B cell (primary cell): ENCODE measurements around the gene QKI. TPM values are rescaled to one million over a fixed set of nuclear protein-coding genes. Genes with fewer than 3 reads are reported as not detected.

Experiments used
- ATAC-seq: fragments of 200-7000 bp; cut with Tn5 transposase; one replicate; pipeline ENCODE4 v1.10.0; 2021; ENCODE audit warnings: low read depth, mild to moderate bottlenecking, moderate number of reproducible peaks, moderate library complexity
- CTCF ChIA-PET: fragments of 350-600 bp; sonication (Branson Sonifier 250); formaldehyde crosslinking; loops from one replicate; lab custom pipeline; 2021; ENCODE audit warnings: antibody characterized with exemption, inconsistent platforms; lab: Charles Lee
- POLR2A ChIA-PET: fragments of 350-600 bp; sonication (Branson Sonifier 250); formaldehyde crosslinking; loops from one replicate; lab custom pipeline; 2021; ENCODE audit warnings: antibody characterized with exemption; lab: Charles Lee
- DNase-seq: peaks from one replicate; pipeline ENCODE4 v3.0.0; 2013
- H2AFZ ChIP-seq: 2 replicates; pipeline ENCODE4 v1.6.1; 2012; ENCODE audit warnings: mild to moderate bottlenecking, low read depth, low read length; ENCODE audit not compliant: insufficient read depth, poor library complexity, severe bottlenecking
- H3K27ac ChIP-seq, 2 donors: 1 replicate in 1 of 2; 2 replicates in 1 of 2; pipeline ENCODE4 v1.5.1; 2012 to 2013; ENCODE audit warnings: low read length in 2 of 2, mild to moderate bottlenecking in 2 of 2, moderate library complexity in 1 of 2
- H3K27me3 ChIP-seq, 4 experiments: fragments of 200-600 bp in 1 of 4; sonication (generic) in 1 of 4; replicated peaks in 1 of 4; 1 replicate in 2 of 4; 2 replicates in 2 of 4; pipeline versions ENCODE4 v1.6.1 to v1.7.0; 2013 to 2016; ENCODE audit warnings: low read length in 3 of 4, mild to moderate bottlenecking in 2 of 4, mixed read lengths in 1 of 4, moderate library complexity in 1 of 4; ENCODE audit not compliant: insufficient read depth in 4 of 4, control insufficient read depth in 3 of 4; ENCODE audit errors: control extremely low read depth in 1 of 4
- H3K36me3 ChIP-seq, 2 experiments: replicated peaks in 1 of 2; 1 replicate in 1 of 2; 2 replicates in 1 of 2; pipeline versions ENCODE4 v1.6.1 to v1.7.1; 2013; ENCODE audit warnings: low read length in 1 of 2; ENCODE audit not compliant: insufficient read depth in 2 of 2, control insufficient read depth in 1 of 2; ENCODE audit errors: control extremely low read depth in 1 of 2, extremely low read depth in 1 of 2
- H3K4me1 ChIP-seq, 2 donors: fragments of 200-600 bp in 1 of 2; sonication (generic) in 1 of 2; 1 replicate in 1 of 2; 2 replicates in 1 of 2; pipeline versions ENCODE4 v1.5.1 to v1.6.1; 2013 to 2017; ENCODE audit warnings: low read length in 2 of 2; ENCODE audit not compliant: control insufficient read depth in 2 of 2, insufficient read depth in 2 of 2
- H3K4me2 ChIP-seq: replicated peaks from 2 replicates; pipeline ENCODE3; 2012; ENCODE audit warnings: mild to moderate bottlenecking, low read depth, low read length; ENCODE audit not compliant: poor library complexity, severe bottlenecking
- H3K4me3 ChIP-seq, 5 experiments: fragments of 200-600 bp in 1 of 5; sonication (generic) in 1 of 5; 1 replicate in 3 of 5; 2 replicates in 2 of 5; pipeline versions ENCODE4 v1.5.1 to v1.7.0; 2011 to 2016; ENCODE audit warnings: low read length in 4 of 5, mild to moderate bottlenecking in 4 of 5, low read depth in 2 of 5, control low read depth in 1 of 5, moderate library complexity in 1 of 5; ENCODE audit not compliant: insufficient read depth in 1 of 5; ENCODE audit errors: control extremely low read depth in 1 of 5, extremely low read depth in 1 of 5
- H3K79me2 ChIP-seq: fragments of 200-600 bp; sonication (generic); one replicate; pipeline ENCODE4 v1.6.0; 2016; ENCODE audit warnings: low read length; ENCODE audit not compliant: control insufficient read depth, insufficient read depth
- H3K9ac ChIP-seq: fragments of 200-600 bp; sonication (generic); 2 replicates; pipeline ENCODE4 v1.6.1; 2017; ENCODE audit warnings: mild to moderate bottlenecking, low read length, moderate library complexity
- H3K9me3 ChIP-seq, 3 donors: one replicate each; pipeline versions ENCODE4 v1.6.1 to v1.7.1; 2013; ENCODE audit warnings: low read length in 2 of 3; ENCODE audit not compliant: control insufficient read depth in 2 of 3, insufficient read depth in 1 of 3; ENCODE audit errors: control extremely low read depth in 1 of 3
- H4K20me1 ChIP-seq: 2 replicates; pipeline ENCODE4 v1.6.0; 2012; ENCODE audit warnings: mild to moderate bottlenecking, low read length; ENCODE audit not compliant: insufficient read depth, control insufficient read depth, poor library complexity, severe bottlenecking
- H3K27ac Mint-ChIP-seq: one replicate; pipeline ENCODE4 v1.8.0; 2021; ENCODE audit warnings: mixed read lengths
- H3K27me3 Mint-ChIP-seq: one replicate; pipeline ENCODE4 v1.8.0; 2021; ENCODE audit warnings: mixed read lengths
- H3K4me1 Mint-ChIP-seq: one replicate; pipeline ENCODE4 v1.8.0; 2021; ENCODE audit warnings: mixed read lengths
- H3K4me3 Mint-ChIP-seq: one replicate; pipeline ENCODE4 v1.8.0; 2021; ENCODE audit warnings: mixed read lengths
- H3K9me3 Mint-ChIP-seq: one replicate; pipeline ENCODE4 v1.8.0; 2022; ENCODE audit warnings: mixed read lengths; ENCODE audit not compliant: insufficient read depth
- EZH2 ChIP-seq: IDR thresholded peaks from 2 replicates; pipeline ENCODE4 v1.6.1; 2012; ENCODE audit warnings: borderline replicate concordance, low read depth, mild to moderate bottlenecking, moderate library complexity, low read length; ENCODE audit not compliant: insufficient read depth, poor library complexity, severe bottlenecking
- WGBS: methylation state at CpG from one replicate; pipeline ENCODE4 v1.1.5; 2013; ENCODE audit warnings: missing lambda C conversion rate; ENCODE audit not compliant: insufficient coverage; 5-methylcytosine and 5-hydroxymethylcytosine counted together
- intact Hi-C: fragments of 100-400 bp; cut with micrococcal nuclease; formaldehyde crosslinking; loops from one replicate; pipeline ENCODE4 v1.10.0; 2022
- polyA plus RNA-seq: library from polyadenylated mRNA; depleted of rRNA; stranded (reverse); fragments of >200 nt; gene quantifications from 2 replicates; pipeline ENCODE4 v1.2.3, GENCODE V29; 2012
- total RNA-seq, 2 donors: library from RNA; stranded (reverse); fragments of 120-200 nt in 1 of 2; gene quantifications; 1 replicate in 1 of 2; 2 replicates in 1 of 2; pipeline versions ENCODE4 v1.2.3 to v1.2.4, GENCODE V29; 2013 to 2022
- TF ChIP-seq, protein P1 (sequence below): fragments of 200-600 bp; IDR thresholded peaks from one replicate; pipeline ENCODE4 v1.8.0; 2022; ENCODE audit warnings: antibody characterized with exemption, mild to moderate bottlenecking

QKI gene
- total and polyA plus RNA-seq, 2 donors (not counting 1 experiment from before 2014, with no cell fraction given) = 38.8 to 79.5 TPM

DNA sequence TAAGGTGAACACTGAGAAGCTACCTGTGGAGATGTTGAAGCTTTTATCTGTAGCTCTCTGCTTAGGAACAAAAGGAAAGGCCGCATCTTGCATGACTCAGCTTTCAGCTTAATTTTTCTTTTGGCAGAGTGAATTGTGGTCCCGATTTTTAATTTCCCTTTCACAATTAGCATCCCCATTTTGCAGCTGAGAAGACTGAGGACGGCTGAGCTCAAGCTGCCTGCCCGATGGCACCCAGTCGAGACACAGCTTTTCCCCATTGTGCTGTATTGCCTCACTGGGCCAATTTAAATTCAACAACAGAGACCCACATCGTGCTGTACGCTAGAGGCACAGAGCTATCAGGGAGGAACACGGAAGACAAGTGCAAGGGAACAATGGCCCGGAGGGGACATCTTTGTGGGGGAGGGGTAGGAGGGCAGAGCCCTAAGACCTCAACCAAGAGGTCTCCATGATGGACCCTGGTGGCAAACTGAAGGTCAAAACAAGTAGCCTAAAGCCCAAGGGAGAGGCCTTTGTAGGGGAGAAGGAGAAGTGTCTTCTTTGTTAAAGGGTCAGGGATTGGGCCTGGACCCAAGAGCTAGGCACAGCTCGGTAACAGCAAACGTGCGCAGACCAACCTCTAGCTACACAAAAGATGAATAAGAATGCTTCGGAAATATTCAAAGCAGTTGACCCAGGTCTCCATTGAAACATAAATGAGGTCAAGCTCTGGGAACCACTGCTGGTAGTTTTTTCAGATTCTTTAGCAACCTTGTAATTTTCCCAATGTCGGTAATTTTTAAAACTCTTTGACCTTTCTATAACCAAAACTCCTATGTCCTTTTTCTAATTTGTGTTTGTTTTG, 13.3 kb upstream of the QKI start:
- 87% methylated on average over 9 of the region's 14 CpGs for WGBS
- ATAC-seq = no peak
- POLR2A ChIA-PET = no interaction called here
- peaks cover 12 to 18% of the 10 kb centered on the region in 2 donors for H3K4me1 ChIP-seq
- intact Hi-C loops = no loop called here
- Mint-ChIP-seq H3K27ac (no peak overlapping the region), H3K4me3 (no peak overlapping the region), H3K27me3 (peaks cover 18% of the 10 kb centered on the region), H3K4me1 (peaks cover 19% of the 10 kb centered on the region), H3K9me3 (no peaks in the 10 kb centered on the region)
- no peak overlapping the region for H3K9ac ChIP-seq
- H3K4me2 ChIP-seq = no peak overlapping the region
- no peak for DNase-seq
- TF ChIP-seq, protein P1, sequence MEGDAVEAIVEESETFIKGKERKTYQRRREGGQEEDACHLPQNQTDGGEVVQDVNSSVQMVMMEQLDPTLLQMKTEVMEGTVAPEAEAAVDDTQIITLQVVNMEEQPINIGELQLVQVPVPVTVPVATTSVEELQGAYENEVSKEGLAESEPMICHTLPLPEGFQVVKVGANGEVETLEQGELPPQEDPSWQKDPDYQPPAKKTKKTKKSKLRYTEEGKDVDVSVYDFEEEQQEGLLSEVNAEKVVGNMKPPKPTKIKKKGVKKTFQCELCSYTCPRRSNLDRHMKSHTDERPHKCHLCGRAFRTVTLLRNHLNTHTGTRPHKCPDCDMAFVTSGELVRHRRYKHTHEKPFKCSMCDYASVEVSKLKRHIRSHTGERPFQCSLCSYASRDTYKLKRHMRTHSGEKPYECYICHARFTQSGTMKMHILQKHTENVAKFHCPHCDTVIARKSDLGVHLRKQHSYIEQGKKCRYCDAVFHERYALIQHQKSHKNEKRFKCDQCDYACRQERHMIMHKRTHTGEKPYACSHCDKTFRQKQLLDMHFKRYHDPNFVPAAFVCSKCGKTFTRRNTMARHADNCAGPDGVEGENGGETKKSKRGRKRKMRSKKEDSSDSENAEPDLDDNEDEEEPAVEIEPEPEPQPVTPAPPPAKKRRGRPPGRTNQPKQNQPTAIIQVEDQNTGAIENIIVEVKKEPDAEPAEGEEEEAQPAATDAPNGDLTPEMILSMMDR = no peak
- no peak for TF ChIP-seq EZH2
- no peak overlapping the region for H3K4me3 ChIP-seq
- no peak overlapping the region for H2AFZ ChIP-seq
- no peaks in the 10 kb centered on the region for H3K36me3 ChIP-seq
- peaks cover 0 to 8% (median 6%) of the 10 kb centered on the region in 4 experiments for H3K27me3 ChIP-seq
- H4K20me1 ChIP-seq = no peaks in the 10 kb centered on the region
- no peak overlapping the region for H3K27ac ChIP-seq
- CTCF ChIA-PET = interaction anchor here (0.8 to 1.3 kb wide), 2 partner anchors 11 to 32 kb away, joined by 3 read pairs; no protein-coding TSS in a partner anchor
- H3K9me3 ChIP-seq = peaks cover 0 to 3% (median 0%) of the 10 kb centered on the region in 3 donors
- no peaks in the 10 kb centered on the region for H3K79me2 ChIP-seq

DNA sequence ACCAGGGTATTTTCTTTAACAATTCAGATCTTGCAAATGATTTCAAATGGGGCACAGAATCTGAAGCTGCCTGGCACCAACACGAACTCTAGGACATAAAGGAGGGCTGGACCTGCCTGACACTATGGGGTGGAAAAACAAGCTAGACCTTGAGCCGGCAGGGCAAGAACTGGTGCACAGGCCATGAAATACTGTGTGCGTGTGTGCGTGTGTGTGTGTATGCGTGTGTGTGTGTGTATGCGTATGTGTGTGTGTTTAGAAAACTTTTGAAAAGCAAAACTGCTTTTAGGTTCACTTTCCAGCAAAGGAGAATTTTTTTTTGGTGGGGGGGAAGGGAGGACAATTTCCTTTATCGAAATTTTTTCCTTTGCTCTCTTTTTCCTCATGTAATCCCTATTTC, 11.9 kb upstream of the QKI start:
- peaks cover 6% of the 10 kb centered on the region for H3K27me3 Mint-ChIP-seq
- Histone ChIP-seq H3K27ac (no peak overlapping the region), H3K27me3 (no peaks in the 10 kb centered on the region), H3K36me3 (no peaks in the 10 kb centered on the region), H3K4me3 (no peak overlapping the region), H3K79me2 (no peaks in the 10 kb centered on the region), H3K4me1 (peaks cover 6 to 12% of the 10 kb centered on the region in 2 donors), H3K4me2 (no peak overlapping the region), H3K9me3 (peaks cover 0 to 3% (median 0%) of the 10 kb centered on the region in 3 donors), H2AFZ (no peak overlapping the region), H4K20me1 (no peaks in the 10 kb centered on the region), H3K9ac (no peak overlapping the region)
- TF ChIP-seq, protein P1 = no peak
- CTCF ChIA-PET = interaction anchor here (1.7 kb wide), 1 partner anchor 11 kb away, joined by 3 read pairs; no protein-coding TSS in a partner anchor
- POLR2A ChIA-PET = no interaction called here
- no peak for DNase-seq
- H3K4me1 Mint-ChIP-seq = peaks cover 14% of the 10 kb centered on the region
- no peaks in the 10 kb centered on the region for H3K9me3 Mint-ChIP-seq
- WGBS = 95% methylated on average over 6 of the region's 7 CpGs
- intact Hi-C loops = no loop called here
- no peak for ATAC-seq
- no peak overlapping the region for H3K27ac Mint-ChIP-seq
- H3K4me3 Mint-ChIP-seq = no peak overlapping the region
